ENCODE data around the gene NAALADL2. TPM values are rescaled to one million over a fixed set of nuclear protein-coding genes. Genes with fewer than 3 reads are reported as not detected.

NAALADL2 gene
- total and polyA plus RNA-seq, 2 donors (not counting 3 experiments of a cell fraction or from before 2014, with no cell fraction given): 1.1 to 4.0 TPM

DNA sequence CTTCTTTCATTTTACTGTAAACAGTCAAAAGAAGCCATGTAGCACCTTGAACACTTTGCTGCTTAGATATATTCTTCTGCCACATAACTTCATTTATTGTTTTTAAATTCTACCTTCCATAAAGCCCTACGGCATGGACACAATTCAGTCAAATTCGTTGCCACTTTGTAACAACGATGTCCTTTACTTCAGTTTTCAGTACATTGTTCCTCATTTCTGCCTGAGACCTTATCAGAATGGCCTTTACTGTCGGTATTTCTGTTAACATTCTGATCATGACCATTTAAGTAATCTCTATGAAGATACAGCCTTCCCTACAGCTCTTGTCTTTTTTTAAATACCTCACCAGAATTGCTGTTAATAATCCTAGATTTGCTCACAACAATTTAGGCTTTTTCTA is 466.9 kb downstream of the NAALADL2 start:
- H3K9me1 ChIP-seq (replicated peaks; ENCODE audit: control insufficient read depth, extremely low read depth, insufficient read depth, low read length): no peaks in the 10 kb centered on the region
- dilution Hi-C loops (cut with MboI; ENCODE audit: extremely low pct_ligation_motif_present, low sequenced_read_pairs): no loop called here
- no peak overlapping the region for H3K4me3 ChIP-seq (replicated peaks in 1 of 3; ENCODE audit: insufficient read depth in 1 of 3, low read depth in 1 of 3, low read length in 3 of 3)
- H3K9me3 ChIP-seq (replicated peaks; ENCODE audit: control insufficient read depth, insufficient read depth, low read length): no peaks in the 10 kb centered on the region
- ChIA-PET POLR2A (no interaction called here), CTCF (no interaction called here)
- no peak for DNase-seq (ENCODE audit: low read depth, low spot score)
- H3K4me1 ChIP-seq (ENCODE audit: control insufficient read depth, extremely low read depth, insufficient read depth, low read length): no peaks in the 10 kb centered on the region
- no peaks in the 10 kb centered on the region for H3K36me3 ChIP-seq (ENCODE audit: control insufficient read depth in 2 of 2, extremely low read depth in 1 of 2, insufficient read depth in 2 of 2, low read length in 2 of 2)
- BruUV-seq (replicated peaks): no TSS peak
- no peak overlapping the region for H3K9ac ChIP-seq (replicated peaks; ENCODE audit: extremely low read depth, insufficient read depth, low read length)
- H3K27ac ChIP-seq (ENCODE audit: insufficient read depth, low read depth, low read length): no peak overlapping the region
- no peaks in the 10 kb centered on the region for H3K27me3 ChIP-seq (ENCODE audit: control insufficient read depth in 2 of 2, insufficient read depth in 2 of 2, low read length in 2 of 2)
- TF ChIP-seq JUN (IDR thresholded peaks at IDR 0.05; ENCODE audit: borderline replicate concordance, insufficient read depth, insufficient read length, low read depth) (no peak), POLR2AphosphoS5 (IDR thresholded peaks at IDR 0.05; ENCODE audit: insufficient read depth, low read depth, low read length) (no peak), EZH2 (IDR thresholded peaks at IDR 0.05; ENCODE audit: borderline replicate concordance, low read depth, low read length, severe bottlenecking) (no peak), MYC (IDR thresholded peaks at IDR 0.05; ENCODE audit: low read depth, low read length) (no peak), POLR2A (IDR thresholded peaks at IDR 0.05; ENCODE audit: low read depth, low read length) (no peak), GATA2 (IDR thresholded peaks at IDR 0.05; ENCODE audit: insufficient read depth, insufficient read length, low read depth, low read length) (no peak), FOS (IDR thresholded peaks at IDR 0.05; ENCODE audit: borderline replicate concordance, insufficient read depth, low read length) (no peak)
- TF ChIP-seq, protein P1, sequence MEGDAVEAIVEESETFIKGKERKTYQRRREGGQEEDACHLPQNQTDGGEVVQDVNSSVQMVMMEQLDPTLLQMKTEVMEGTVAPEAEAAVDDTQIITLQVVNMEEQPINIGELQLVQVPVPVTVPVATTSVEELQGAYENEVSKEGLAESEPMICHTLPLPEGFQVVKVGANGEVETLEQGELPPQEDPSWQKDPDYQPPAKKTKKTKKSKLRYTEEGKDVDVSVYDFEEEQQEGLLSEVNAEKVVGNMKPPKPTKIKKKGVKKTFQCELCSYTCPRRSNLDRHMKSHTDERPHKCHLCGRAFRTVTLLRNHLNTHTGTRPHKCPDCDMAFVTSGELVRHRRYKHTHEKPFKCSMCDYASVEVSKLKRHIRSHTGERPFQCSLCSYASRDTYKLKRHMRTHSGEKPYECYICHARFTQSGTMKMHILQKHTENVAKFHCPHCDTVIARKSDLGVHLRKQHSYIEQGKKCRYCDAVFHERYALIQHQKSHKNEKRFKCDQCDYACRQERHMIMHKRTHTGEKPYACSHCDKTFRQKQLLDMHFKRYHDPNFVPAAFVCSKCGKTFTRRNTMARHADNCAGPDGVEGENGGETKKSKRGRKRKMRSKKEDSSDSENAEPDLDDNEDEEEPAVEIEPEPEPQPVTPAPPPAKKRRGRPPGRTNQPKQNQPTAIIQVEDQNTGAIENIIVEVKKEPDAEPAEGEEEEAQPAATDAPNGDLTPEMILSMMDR (IDR thresholded peaks at IDR 0.05; ENCODE audit: extremely low read depth in 1 of 2, insufficient read depth in 1 of 2, low read depth in 1 of 2, low read length in 2 of 2): no peak
- TF ChIP-seq, protein P2, sequence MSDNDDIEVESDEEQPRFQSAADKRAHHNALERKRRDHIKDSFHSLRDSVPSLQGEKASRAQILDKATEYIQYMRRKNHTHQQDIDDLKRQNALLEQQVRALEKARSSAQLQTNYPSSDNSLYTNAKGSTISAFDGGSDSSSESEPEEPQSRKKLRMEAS (IDR thresholded peaks at IDR 0.05; ENCODE audit: insufficient read depth, insufficient read length): no peak
- no peak for FAIRE-seq
- intact Hi-C loops (cut with micrococcal nuclease): no loop called here
- H3K4me2 ChIP-seq (ENCODE audit: insufficient read depth, low read length): no peak overlapping the region
- no peaks in the 10 kb centered on the region for H4K20me1 ChIP-seq (replicated peaks; ENCODE audit: control insufficient read depth, extremely low read depth, insufficient read depth, low read length)
- H2AFZ ChIP-seq (ENCODE audit: low read depth, low read length): no peak overlapping the region
- H3K79me2 ChIP-seq (ENCODE audit: control insufficient read depth, insufficient read depth, low read length): no peaks in the 10 kb centered on the region

Data from endothelial cell of umbilical vein (primary cell).